ENCODE measurements around the gene CEACAM5. TPM values are rescaled to one million over a fixed set of nuclear protein-coding genes. Genes with fewer than 3 reads are reported as not detected.

The CEACAM5 gene
- total RNA-seq, 1 experiment from 2014 or later: 0.46 TPM

DNA sequence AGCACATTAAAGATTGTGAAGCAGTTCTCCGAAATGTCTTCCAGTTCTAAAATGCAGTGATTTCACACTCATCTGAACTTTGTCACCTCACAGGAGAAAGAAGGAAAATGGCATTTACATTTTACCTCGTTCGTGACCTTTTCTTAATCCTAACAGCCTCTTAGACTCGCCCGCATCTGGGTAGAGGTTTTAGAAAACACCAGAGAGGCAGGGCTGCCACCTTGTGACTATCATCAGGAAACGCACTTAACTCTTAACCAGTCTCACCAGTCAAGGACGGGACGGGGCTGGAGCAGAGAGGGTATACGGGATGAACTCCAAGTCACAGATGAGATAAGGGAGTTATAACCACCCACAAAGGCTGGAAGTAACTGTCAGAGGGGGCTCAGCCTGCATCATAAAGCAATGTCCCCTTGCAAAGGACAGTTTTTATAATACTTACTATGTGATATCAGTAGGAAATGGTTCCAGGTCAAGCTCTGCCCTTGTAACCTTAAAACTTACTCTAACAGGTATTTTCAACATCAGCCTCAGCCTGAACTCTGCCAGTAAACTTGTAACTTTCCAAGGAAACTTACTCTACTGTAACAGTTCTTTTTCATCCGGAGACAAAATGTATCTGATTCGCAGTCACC lies 38.3 kb downstream of the CEACAM5 start:
- Mint-ChIP-seq H3K36me3 (no peaks in the 10 kb centered on the region), H3K9me3 (no peaks in the 10 kb centered on the region), H3K27ac (no peak overlapping the region), H3K27me3 (ENCODE audit: low read depth) (peaks cover 40% of the 10 kb centered on the region), H3K4me3 (no peak overlapping the region), H3K4me1 (no peaks in the 10 kb centered on the region)
- DNase-seq (ENCODE audit: low spot score) (peak; percentile 67), ATAC-seq (peak; percentile 98)
- POLR2A ChIA-PET: interaction anchor here (0.6 kb wide), 1 partner anchor 31 kb away, joined by 3 read pairs; no protein-coding TSS in a partner anchor
- CTCF ChIA-PET: interaction anchor here (0.6 to 6.5 kb wide), 12 partner anchors 16 to 298 kb away, joined by 3 to 133 read pairs (median 5); no protein-coding TSS in a partner anchor
- TF ChIP-seq PREB (CRISPR knock-in tag; IDR thresholded peaks at IDR 0.05; ENCODE audit: borderline replicate concordance): no peak
- no peak for TF ChIP-seq GABPB1 (CRISPR knock-in tag; IDR thresholded peaks at IDR 0.05)
- TF ChIP-seq TCF7 (CRISPR knock-in tag; IDR thresholded peaks at IDR 0.05; ENCODE audit: low read depth): no peak
- TF ChIP-seq MYBL2 (CRISPR knock-in tag; IDR thresholded peaks at IDR 0.05): no peak
- TF ChIP-seq FOXP1 (CRISPR knock-in tag; IDR thresholded peaks at IDR 0.05; ENCODE audit: borderline replicate concordance): no peak
- TF ChIP-seq ZNF232 (CRISPR knock-in tag; IDR thresholded peaks at IDR 0.05): no peak
- TF ChIP-seq ZBTB21 (CRISPR knock-in tag; IDR thresholded peaks at IDR 0.05; ENCODE audit: borderline replicate concordance): no peak
- TF ChIP-seq IRF2 (CRISPR knock-in tag; IDR thresholded peaks at IDR 0.05; ENCODE audit: borderline replicate concordance, low read depth): no peak
- TF ChIP-seq, protein P1, sequence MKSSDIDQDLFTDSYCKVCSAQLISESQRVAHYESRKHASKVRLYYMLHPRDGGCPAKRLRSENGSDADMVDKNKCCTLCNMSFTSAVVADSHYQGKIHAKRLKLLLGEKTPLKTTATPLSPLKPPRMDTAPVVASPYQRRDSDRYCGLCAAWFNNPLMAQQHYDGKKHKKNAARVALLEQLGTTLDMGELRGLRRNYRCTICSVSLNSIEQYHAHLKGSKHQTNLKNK (CRISPR knock-in tag; IDR thresholded peaks at IDR 0.05): no peak
- TF ChIP-seq, protein P2, sequence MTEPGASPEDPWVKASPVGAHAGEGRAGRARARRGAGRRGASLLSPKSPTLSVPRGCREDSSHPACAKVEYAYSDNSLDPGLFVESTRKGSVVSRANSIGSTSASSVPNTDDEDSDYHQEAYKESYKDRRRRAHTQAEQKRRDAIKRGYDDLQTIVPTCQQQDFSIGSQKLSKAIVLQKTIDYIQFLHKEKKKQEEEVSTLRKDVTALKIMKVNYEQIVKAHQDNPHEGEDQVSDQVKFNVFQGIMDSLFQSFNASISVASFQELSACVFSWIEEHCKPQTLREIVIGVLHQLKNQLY (CRISPR knock-in tag; IDR thresholded peaks at IDR 0.05): no peak
- TF ChIP-seq CREB1 (CRISPR knock-in tag; IDR thresholded peaks at IDR 0.05): no peak
- TF ChIP-seq NFE2L1 (CRISPR knock-in tag; IDR thresholded peaks at IDR 0.05): no peak
- TF ChIP-seq, protein P3, sequence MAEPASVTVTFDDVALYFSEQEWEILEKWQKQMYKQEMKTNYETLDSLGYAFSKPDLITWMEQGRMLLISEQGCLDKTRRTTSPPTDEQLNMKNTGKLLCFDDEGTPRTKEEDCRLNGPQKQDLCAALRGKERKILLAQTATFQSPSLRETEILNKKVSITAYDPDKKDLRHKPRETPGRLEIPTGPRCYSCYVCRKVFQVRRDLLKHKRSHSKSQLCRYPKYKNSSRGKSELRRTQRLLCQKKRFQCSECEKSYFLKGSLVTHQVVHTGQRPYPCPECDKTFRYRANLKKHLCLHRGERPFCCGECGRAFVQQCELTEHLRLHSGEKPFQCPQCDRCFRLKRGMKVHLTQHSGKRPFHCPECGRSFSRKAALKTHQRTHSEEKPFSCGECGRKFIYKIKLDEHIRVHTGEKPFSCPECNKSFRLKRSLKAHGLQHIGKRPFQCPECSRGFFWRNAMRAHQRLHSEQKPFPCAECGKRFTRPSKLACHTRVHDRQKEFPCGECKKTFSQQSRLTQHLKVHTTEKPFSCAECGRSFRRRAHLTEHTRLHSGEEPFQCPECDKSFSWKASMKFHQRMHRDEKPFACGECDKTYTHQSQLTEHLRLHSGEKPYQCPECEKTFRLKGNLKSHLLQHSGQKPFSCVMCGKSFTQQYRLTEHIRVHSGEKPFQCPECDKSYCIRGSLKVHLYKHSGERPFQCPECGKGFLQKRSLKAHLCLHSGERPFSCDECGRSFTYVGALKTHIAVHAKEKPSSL (CRISPR knock-in tag; conservative IDR thresholded peaks at IDR 0.05): no peak
- no peak for TF ChIP-seq KAT7 (CRISPR knock-in tag; IDR thresholded peaks at IDR 0.05; ENCODE audit: borderline replicate concordance)
- TF ChIP-seq E2F4 (CRISPR knock-in tag; IDR thresholded peaks at IDR 0.05; ENCODE audit: borderline replicate concordance, low read depth): no peak
- TF ChIP-seq ZNF219 (CRISPR knock-in tag; IDR thresholded peaks at IDR 0.05; ENCODE audit: borderline replicate concordance): no peak
- no peak for TF ChIP-seq ZNF121 (CRISPR knock-in tag; IDR thresholded peaks at IDR 0.05)
- no peak for TF ChIP-seq JAZF1 (CRISPR knock-in tag; IDR thresholded peaks at IDR 0.05)
- TF ChIP-seq SMAD4 (CRISPR knock-in tag; IDR thresholded peaks at IDR 0.05): no peak

DNA sequence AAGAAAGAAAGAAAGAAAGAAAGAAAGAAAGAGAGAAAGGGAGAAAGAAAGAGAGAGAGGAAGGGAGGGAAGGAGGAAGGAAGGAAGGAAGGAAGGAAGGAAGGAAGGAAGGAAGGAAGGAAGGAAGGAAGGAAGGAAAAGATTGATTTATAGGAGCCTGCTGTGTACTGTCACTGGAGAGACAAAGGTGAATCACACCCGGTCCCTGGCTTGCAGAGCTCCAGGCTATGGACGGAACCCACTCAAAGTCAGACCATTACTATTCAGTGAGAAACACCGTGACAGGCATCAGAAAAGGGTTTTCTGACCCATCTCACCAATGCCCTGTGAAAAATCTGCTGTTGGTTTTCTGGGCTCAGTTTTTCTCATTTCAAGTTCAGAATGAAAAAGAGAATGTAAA lies 39.6 kb downstream of the CEACAM5 start:
- Mint-ChIP-seq H3K4me3 (no peak overlapping the region), H3K27me3 (ENCODE audit: low read depth) (peaks cover 41% of the 10 kb centered on the region), H3K4me1 (no peaks in the 10 kb centered on the region), H3K36me3 (no peaks in the 10 kb centered on the region), H3K9me3 (no peaks in the 10 kb centered on the region), H3K27ac (no peak overlapping the region)
- ChIA-PET POLR2A (no interaction called here), CTCF (interaction anchor here (0.6 to 6.5 kb wide), 5 partner anchors 13 to 330 kb away, joined by 3 to 133 read pairs (median 5); no protein-coding TSS in a partner anchor)
- ATAC-seq (no peak), DNase-seq (ENCODE audit: low spot score) (no peak)
- TF ChIP-seq SP1 (CRISPR knock-in tag; conservative IDR thresholded peaks at IDR 0.05): no peak
- TF ChIP-seq, protein P4, sequence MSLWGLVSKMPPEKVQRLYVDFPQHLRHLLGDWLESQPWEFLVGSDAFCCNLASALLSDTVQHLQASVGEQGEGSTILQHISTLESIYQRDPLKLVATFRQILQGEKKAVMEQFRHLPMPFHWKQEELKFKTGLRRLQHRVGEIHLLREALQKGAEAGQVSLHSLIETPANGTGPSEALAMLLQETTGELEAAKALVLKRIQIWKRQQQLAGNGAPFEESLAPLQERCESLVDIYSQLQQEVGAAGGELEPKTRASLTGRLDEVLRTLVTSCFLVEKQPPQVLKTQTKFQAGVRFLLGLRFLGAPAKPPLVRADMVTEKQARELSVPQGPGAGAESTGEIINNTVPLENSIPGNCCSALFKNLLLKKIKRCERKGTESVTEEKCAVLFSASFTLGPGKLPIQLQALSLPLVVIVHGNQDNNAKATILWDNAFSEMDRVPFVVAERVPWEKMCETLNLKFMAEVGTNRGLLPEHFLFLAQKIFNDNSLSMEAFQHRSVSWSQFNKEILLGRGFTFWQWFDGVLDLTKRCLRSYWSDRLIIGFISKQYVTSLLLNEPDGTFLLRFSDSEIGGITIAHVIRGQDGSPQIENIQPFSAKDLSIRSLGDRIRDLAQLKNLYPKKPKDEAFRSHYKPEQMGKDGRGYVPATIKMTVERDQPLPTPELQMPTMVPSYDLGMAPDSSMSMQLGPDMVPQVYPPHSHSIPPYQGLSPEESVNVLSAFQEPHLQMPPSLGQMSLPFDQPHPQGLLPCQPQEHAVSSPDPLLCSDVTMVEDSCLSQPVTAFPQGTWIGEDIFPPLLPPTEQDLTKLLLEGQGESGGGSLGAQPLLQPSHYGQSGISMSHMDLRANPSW (CRISPR knock-in tag; conservative IDR thresholded peaks at IDR 0.05; ENCODE audit: low read depth): no peak
- no peak for TF ChIP-seq FOXP4 (CRISPR knock-in tag; IDR thresholded peaks at IDR 0.05)
- no peak for TF ChIP-seq ETV6 (CRISPR knock-in tag; IDR thresholded peaks at IDR 0.05)
- no peak for TF ChIP-seq TEAD4 (CRISPR knock-in tag; IDR thresholded peaks at IDR 0.05)

Data from WTC11 (cell line).